ENCODE measurements around the gene BAD.

DNA sequence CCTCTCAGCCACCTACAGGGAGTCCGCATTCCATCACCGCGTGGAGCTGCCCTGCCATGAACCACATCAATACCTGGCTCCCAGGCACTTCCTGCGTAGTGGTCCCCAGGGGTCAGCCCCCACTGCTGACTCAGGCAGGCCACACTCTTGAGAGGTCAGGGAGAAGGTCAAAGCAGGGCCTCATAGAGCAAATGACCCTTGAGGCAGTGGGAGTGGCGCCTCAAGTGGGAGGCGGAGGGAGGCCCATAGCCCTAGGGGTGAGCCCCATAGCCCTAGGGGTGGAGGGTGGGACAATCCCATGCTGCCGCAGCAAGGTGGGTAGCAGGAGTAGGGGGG is 38.4 kb upstream of the BAD start:
- TF ChIP-seq, protein P1, sequence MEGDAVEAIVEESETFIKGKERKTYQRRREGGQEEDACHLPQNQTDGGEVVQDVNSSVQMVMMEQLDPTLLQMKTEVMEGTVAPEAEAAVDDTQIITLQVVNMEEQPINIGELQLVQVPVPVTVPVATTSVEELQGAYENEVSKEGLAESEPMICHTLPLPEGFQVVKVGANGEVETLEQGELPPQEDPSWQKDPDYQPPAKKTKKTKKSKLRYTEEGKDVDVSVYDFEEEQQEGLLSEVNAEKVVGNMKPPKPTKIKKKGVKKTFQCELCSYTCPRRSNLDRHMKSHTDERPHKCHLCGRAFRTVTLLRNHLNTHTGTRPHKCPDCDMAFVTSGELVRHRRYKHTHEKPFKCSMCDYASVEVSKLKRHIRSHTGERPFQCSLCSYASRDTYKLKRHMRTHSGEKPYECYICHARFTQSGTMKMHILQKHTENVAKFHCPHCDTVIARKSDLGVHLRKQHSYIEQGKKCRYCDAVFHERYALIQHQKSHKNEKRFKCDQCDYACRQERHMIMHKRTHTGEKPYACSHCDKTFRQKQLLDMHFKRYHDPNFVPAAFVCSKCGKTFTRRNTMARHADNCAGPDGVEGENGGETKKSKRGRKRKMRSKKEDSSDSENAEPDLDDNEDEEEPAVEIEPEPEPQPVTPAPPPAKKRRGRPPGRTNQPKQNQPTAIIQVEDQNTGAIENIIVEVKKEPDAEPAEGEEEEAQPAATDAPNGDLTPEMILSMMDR (IDR thresholded peaks at IDR 0.05; ENCODE audit: insufficient read depth, low read depth, low read length): no peak
- TF ChIP-seq EZH2 (IDR thresholded peaks at IDR 0.05; ENCODE audit: insufficient read depth, low read length): no peak

Data from astrocyte (in vitro differentiated cells and primary cell).